ENCODE data around the gene ERH. TPM values are rescaled to one million over a fixed set of nuclear protein-coding genes. Genes with fewer than 3 reads are reported as not detected.

Gene ERH
- total and polyA plus RNA-seq, 2 donors (not counting 3 experiments of a cell fraction or from before 2014, with no cell fraction given): 157 to 263 TPM

GRCh38 chr14:69408331-69408960 is 10.3 kb upstream of the ERH start:
- FAIRE-seq (no peak), DNase-seq (ENCODE audit: low read depth, low spot score) (no peak)
- TF ChIP-seq GATA2 (IDR thresholded peaks at IDR 0.05; ENCODE audit: insufficient read depth, insufficient read length, low read depth, low read length): no peak
- no peak for TF ChIP-seq MAX (IDR thresholded peaks at IDR 0.05; ENCODE audit: insufficient read depth, insufficient read length)
- TF ChIP-seq POLR2A (IDR thresholded peaks at IDR 0.05; ENCODE audit: low read depth, low read length): no peak
- no peak for TF ChIP-seq JUN (IDR thresholded peaks at IDR 0.05; ENCODE audit: borderline replicate concordance, insufficient read depth, insufficient read length, low read depth)
- TF ChIP-seq, protein P1, sequence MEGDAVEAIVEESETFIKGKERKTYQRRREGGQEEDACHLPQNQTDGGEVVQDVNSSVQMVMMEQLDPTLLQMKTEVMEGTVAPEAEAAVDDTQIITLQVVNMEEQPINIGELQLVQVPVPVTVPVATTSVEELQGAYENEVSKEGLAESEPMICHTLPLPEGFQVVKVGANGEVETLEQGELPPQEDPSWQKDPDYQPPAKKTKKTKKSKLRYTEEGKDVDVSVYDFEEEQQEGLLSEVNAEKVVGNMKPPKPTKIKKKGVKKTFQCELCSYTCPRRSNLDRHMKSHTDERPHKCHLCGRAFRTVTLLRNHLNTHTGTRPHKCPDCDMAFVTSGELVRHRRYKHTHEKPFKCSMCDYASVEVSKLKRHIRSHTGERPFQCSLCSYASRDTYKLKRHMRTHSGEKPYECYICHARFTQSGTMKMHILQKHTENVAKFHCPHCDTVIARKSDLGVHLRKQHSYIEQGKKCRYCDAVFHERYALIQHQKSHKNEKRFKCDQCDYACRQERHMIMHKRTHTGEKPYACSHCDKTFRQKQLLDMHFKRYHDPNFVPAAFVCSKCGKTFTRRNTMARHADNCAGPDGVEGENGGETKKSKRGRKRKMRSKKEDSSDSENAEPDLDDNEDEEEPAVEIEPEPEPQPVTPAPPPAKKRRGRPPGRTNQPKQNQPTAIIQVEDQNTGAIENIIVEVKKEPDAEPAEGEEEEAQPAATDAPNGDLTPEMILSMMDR (IDR thresholded peaks at IDR 0.05; ENCODE audit: extremely low read depth in 1 of 2, insufficient read depth in 1 of 2, low read depth in 1 of 2, low read length in 2 of 2): no peak
- TF ChIP-seq POLR2AphosphoS5 (IDR thresholded peaks at IDR 0.05; ENCODE audit: insufficient read depth, low read depth, low read length): no peak
- TF ChIP-seq EZH2 (IDR thresholded peaks at IDR 0.05; ENCODE audit: borderline replicate concordance, low read depth, low read length, severe bottlenecking): no peak
- TF ChIP-seq MYC (IDR thresholded peaks at IDR 0.05; ENCODE audit: low read depth, low read length): no peak
- TF ChIP-seq FOS (IDR thresholded peaks at IDR 0.05; ENCODE audit: borderline replicate concordance, insufficient read depth, low read length): no peak
- H3K9me1 ChIP-seq (replicated peaks; ENCODE audit: control insufficient read depth, extremely low read depth, insufficient read depth, low read length): no peaks in the 10 kb centered on the region
- H3K36me3 ChIP-seq (ENCODE audit: control insufficient read depth in 2 of 2, extremely low read depth in 1 of 2, insufficient read depth in 2 of 2, low read length in 2 of 2): no peaks in the 10 kb centered on the region
- H3K27ac ChIP-seq (ENCODE audit: insufficient read depth, low read depth, low read length): no peak overlapping the region
- dilution Hi-C loops (cut with MboI; ENCODE audit: extremely low pct_ligation_motif_present, low sequenced_read_pairs) (no loop called here), intact Hi-C loops (cut with micrococcal nuclease) (no loop called here)
- no peak overlapping the region for H3K9ac ChIP-seq (replicated peaks; ENCODE audit: extremely low read depth, insufficient read depth, low read length)
- H3K27me3 ChIP-seq (ENCODE audit: control insufficient read depth in 2 of 2, insufficient read depth in 2 of 2, low read length in 2 of 2): no peaks in the 10 kb centered on the region
- no peak overlapping the region for H3K4me2 ChIP-seq (ENCODE audit: insufficient read depth, low read length)
- peaks cover 4% of the 10 kb centered on the region for H4K20me1 ChIP-seq (replicated peaks; ENCODE audit: control insufficient read depth, extremely low read depth, insufficient read depth, low read length)
- no peak overlapping the region for H2AFZ ChIP-seq (ENCODE audit: low read depth, low read length)
- peaks cover 34% of the 10 kb centered on the region for H3K79me2 ChIP-seq (ENCODE audit: control insufficient read depth, insufficient read depth, low read length)
- CTCF ChIA-PET: no interaction called here
- POLR2A ChIA-PET: no interaction called here
- BruUV-seq (replicated peaks): no TSS peak
- no peak overlapping the region for H3K4me3 ChIP-seq (replicated peaks in 1 of 3; ENCODE audit: insufficient read depth in 1 of 3, low read depth in 1 of 3, low read length in 3 of 3)
- no peaks in the 10 kb centered on the region for H3K9me3 ChIP-seq (replicated peaks; ENCODE audit: control insufficient read depth, insufficient read depth, low read length)
- H3K4me1 ChIP-seq (ENCODE audit: control insufficient read depth, extremely low read depth, insufficient read depth, low read length): no peaks in the 10 kb centered on the region
